Endothelial cell of umbilical vein (primary cell): ENCODE data around the gene ALB. TPM values are rescaled to one million over a fixed set of nuclear protein-coding genes. Genes with fewer than 3 reads are reported as not detected.

ENCODE experiments used
- BruUV-seq: library from RNA; stranded (reverse); fragments of 400-500 nt; replicated peaks from 2 replicates; lab custom pipeline; 2021; lab: Mats Ljungman, UMichigan
- CTCF ChIA-PET: fragments of 300-600, 350-600 bp; sonication (Branson Sonifier 250); formaldehyde crosslinking; loops from one replicate; lab custom pipeline; 2021; ENCODE audit warnings: antibody characterized with exemption, inconsistent platforms; lab: Charles Lee
- POLR2A ChIA-PET: fragments of 300-600, 350-600 bp; sonication (Branson Sonifier 250); formaldehyde crosslinking; loops from one replicate; lab custom pipeline; 2021; ENCODE audit warnings: antibody characterized with exemption, inconsistent platforms; lab: Charles Lee
- DNase-seq: peaks from one replicate; pipeline ENCODE4 v3.0.0-alpha.2; 2011; ENCODE audit warnings: low read depth, low spot score
- FAIRE-seq: peaks from 2 replicates; lab custom pipeline; 2011; peaks lifted over from hg19 to GRCh38; lab: Jason Lieb, UNC
- H2AFZ ChIP-seq: 2 replicates; pipeline ENCODE4 v1.6.0; 2012; ENCODE audit warnings: low read depth, low read length, control low read depth, inconsistent platforms
- H3K27ac ChIP-seq: 2 replicates; pipeline ENCODE4 v1.5.1; 2011; ENCODE audit warnings: low read depth, mild to moderate bottlenecking, control low read depth, low read length, moderate library complexity; ENCODE audit not compliant: insufficient read depth
- H3K27me3 ChIP-seq, 2 experiments: 2 replicates each; pipeline versions ENCODE4 v1.6.0 to v1.6.1; 2011; ENCODE audit warnings: low read length in 2 of 2, mixed read lengths in 1 of 2; ENCODE audit not compliant: control insufficient read depth in 2 of 2, insufficient read depth in 2 of 2
- H3K36me3 ChIP-seq, 2 experiments: 2 replicates in 1 of 2; 3 replicates in 1 of 2; pipeline ENCODE4 v1.5.1; 2011; ENCODE audit warnings: low read length in 2 of 2, mild to moderate bottlenecking in 1 of 2, moderate library complexity in 1 of 2; ENCODE audit not compliant: control insufficient read depth in 2 of 2, insufficient read depth in 2 of 2; ENCODE audit errors: extremely low read depth in 1 of 2
- H3K4me1 ChIP-seq: 3 replicates; pipeline ENCODE4 v1.5.1; 2011; ENCODE audit warnings: mild to moderate bottlenecking, low read length; ENCODE audit not compliant: control insufficient read depth, insufficient read depth; ENCODE audit errors: extremely low read depth
- H3K4me2 ChIP-seq: 2 replicates; pipeline ENCODE4 v1.6.1; 2011; ENCODE audit warnings: low read length, control low read depth, mixed read lengths; ENCODE audit not compliant: insufficient read depth
- H3K4me3 ChIP-seq, 3 experiments: fragments of 200-600 bp in 1 of 3; sonication (generic), shearing (Covaris generic) in 1 of 3; replicated peaks in 1 of 3; 2 replicates each; pipeline ENCODE4 v1.5.1; 2011 to 2016; ENCODE audit warnings: control low read depth in 3 of 3, low read length in 3 of 3, mild to moderate bottlenecking in 2 of 3, inconsistent platforms in 1 of 3, low read depth in 1 of 3, moderate library complexity in 1 of 3; ENCODE audit not compliant: insufficient read depth in 1 of 3
- H3K79me2 ChIP-seq: 2 replicates; pipeline ENCODE4 v1.6.0; 2012; ENCODE audit warnings: low read length, inconsistent platforms; ENCODE audit not compliant: control insufficient read depth, insufficient read depth
- H3K9ac ChIP-seq: replicated peaks from 2 replicates; pipeline ENCODE3; 2011; ENCODE audit warnings: low read length, control low read depth; ENCODE audit not compliant: insufficient read depth; ENCODE audit errors: extremely low read depth
- H3K9me1 ChIP-seq: replicated peaks from 3 replicates; pipeline ENCODE4 v1.6.0; 2011; ENCODE audit warnings: mild to moderate bottlenecking, low read length; ENCODE audit not compliant: control insufficient read depth, insufficient read depth; ENCODE audit errors: extremely low read depth
- H3K9me3 ChIP-seq: replicated peaks from 2 replicates; pipeline ENCODE4 v1.5.1; 2012; ENCODE audit warnings: low read length, inconsistent platforms; ENCODE audit not compliant: control insufficient read depth, insufficient read depth
- H4K20me1 ChIP-seq: replicated peaks from 2 replicates; pipeline ENCODE3; 2011; ENCODE audit warnings: mild to moderate bottlenecking, low read length; ENCODE audit not compliant: control insufficient read depth, insufficient read depth; ENCODE audit errors: extremely low read depth
- CTCF ChIP-seq, 2 donors: IDR thresholded peaks; 1 replicate in 1 of 2; 2 replicates in 1 of 2; pipeline ENCODE4 v1.5.1; 2011; ENCODE audit warnings: low read length in 2 of 2, mild to moderate bottlenecking in 2 of 2, moderate library complexity in 2 of 2, control low read depth in 1 of 2, inconsistent platforms in 1 of 2, low read depth in 1 of 2; ENCODE audit not compliant: insufficient read depth in 1 of 2; ENCODE audit errors: extremely low read depth in 1 of 2
- EZH2 ChIP-seq: IDR thresholded peaks from 2 replicates; pipeline ENCODE4 v1.6.1; 2012; ENCODE audit warnings: borderline replicate concordance, low read depth, mild to moderate bottlenecking, moderate library complexity, low read length, inconsistent platforms; ENCODE audit not compliant: severe bottlenecking
- FOS ChIP-seq: IDR thresholded peaks from 2 replicates; pipeline ENCODE4 v1.6.1; 2011; ENCODE audit warnings: mild to moderate bottlenecking, low read length, moderate library complexity, borderline replicate concordance; ENCODE audit not compliant: insufficient read depth
- GATA2 ChIP-seq: IDR thresholded peaks from 2 replicates; pipeline ENCODE4 v1.7.0; 2011; ENCODE audit warnings: low read depth, mild to moderate bottlenecking, moderate library complexity, mixed read lengths, low read length; ENCODE audit not compliant: insufficient read length, insufficient read depth
- JUN ChIP-seq: IDR thresholded peaks from 2 replicates; pipeline ENCODE4 v1.6.1; 2011; ENCODE audit warnings: borderline replicate concordance, low read depth; ENCODE audit not compliant: insufficient read length, insufficient read depth
- MAX ChIP-seq: IDR thresholded peaks from 2 replicates; pipeline ENCODE4 v1.6.1; 2011; ENCODE audit not compliant: insufficient read depth, insufficient read length
- MYC ChIP-seq: IDR thresholded peaks from one replicate; pipeline ENCODE4 v1.6.1; 2011; ENCODE audit warnings: mild to moderate bottlenecking, low read depth, low read length
- POLR2A ChIP-seq: IDR thresholded peaks from 2 replicates; pipeline ENCODE4 v1.6.1; 2012; ENCODE audit warnings: low read depth, mild to moderate bottlenecking, control low read depth, low read length
- POLR2AphosphoS5 ChIP-seq: IDR thresholded peaks from 2 replicates; pipeline ENCODE4 v1.6.1; 2012; ENCODE audit warnings: low read depth, mild to moderate bottlenecking, control low read depth, low read length, moderate library complexity; ENCODE audit not compliant: insufficient read depth
- dilution Hi-C: fragments of 300-500 bp; cut with MboI; formaldehyde crosslinking; loops from one replicate; pipeline ENCODE4 v1.15.0; 2019; ENCODE audit warnings: low sequenced_read_pairs; ENCODE audit not compliant: extremely low pct_ligation_motif_present
- intact Hi-C: fragments of 100-400 bp; cut with micrococcal nuclease; formaldehyde crosslinking; loops from one replicate; pipeline ENCODE4 v1.10.0; 2022
- polyA plus RNA-seq, 4 experiments: library from polyadenylated mRNA; depleted of rRNA in 3 of 4; stranded (reverse) in 3 of 4; unstranded in 1 of 4; fragments of >200 nt; gene quantifications; 2 replicates each; pipeline versions ENCODE4 v1.2.1 to v1.2.3, GENCODE V29; 2011 to 2012; ENCODE audit warnings: missing spikeins in 1 of 4
- total RNA-seq: library from RNA; stranded (reverse); gene quantifications from 2 replicates; pipeline ENCODE4 v1.2.3, GENCODE V29; 2021

Gene ALB
- total and polyA plus RNA-seq, 2 donors (not counting 3 experiments of a cell fraction or from before 2014, with no cell fraction given), result not detected

DNA sequence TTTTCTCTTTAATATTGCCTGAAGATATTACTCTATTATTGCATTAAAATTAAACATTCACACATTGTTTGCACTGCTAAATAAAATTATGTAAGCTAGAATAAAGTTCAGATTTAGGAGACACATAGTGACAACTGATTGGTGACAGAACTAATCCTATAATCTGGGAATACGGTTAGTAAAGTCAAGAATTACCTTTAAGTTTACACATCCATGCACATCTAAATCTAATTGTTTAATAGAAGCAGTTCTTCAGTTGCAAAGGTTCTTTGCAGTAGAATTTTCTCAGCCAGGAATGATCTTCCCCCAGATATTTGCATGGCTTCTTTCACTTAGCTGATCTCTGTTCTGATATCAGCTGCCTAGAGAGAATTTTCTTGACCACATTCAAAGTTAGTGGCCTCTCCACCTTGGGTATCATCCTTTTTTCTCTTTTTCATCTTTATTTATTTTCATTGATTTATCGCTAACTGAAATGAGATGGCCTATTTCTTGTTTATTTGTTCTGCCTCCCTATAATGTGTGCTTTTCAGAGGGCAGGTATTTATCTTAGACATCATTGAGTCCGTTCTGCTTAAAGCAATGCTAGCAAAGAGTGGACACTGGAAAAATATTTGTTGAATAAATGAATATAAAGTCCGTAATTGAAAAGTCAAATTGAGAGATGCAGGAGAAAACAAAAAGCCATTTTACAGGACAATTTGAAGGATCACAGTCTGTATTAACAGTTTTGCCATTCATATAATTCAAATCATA lies 44.5 kb downstream of the ALB start:
- intact Hi-C loops, result loop anchor here (5.0 kb wide), 1 partner anchor 106 kb away; no protein-coding TSS in a partner anchor
- H3K9me3 ChIP-seq, result no peaks in the 10 kb centered on the region
- H3K79me2 ChIP-seq, result no peaks in the 10 kb centered on the region
- FAIRE-seq (no peak), DNase-seq (no peak)
- peaks cover 9 to 37% of the 10 kb centered on the region in 2 experiments for H3K27me3 ChIP-seq
- no peak overlapping the region for H2AFZ ChIP-seq
- H3K4me1 ChIP-seq, result no peaks in the 10 kb centered on the region
- no peak overlapping the region for H3K4me3 ChIP-seq
- POLR2A ChIA-PET, result no interaction called here
- no peaks in the 10 kb centered on the region for H3K36me3 ChIP-seq
- no TSS peak for BruUV-seq
- H4K20me1 ChIP-seq, result no peaks in the 10 kb centered on the region
- no peak overlapping the region for H3K4me2 ChIP-seq
- no peak overlapping the region for H3K9ac ChIP-seq
- H3K27ac ChIP-seq, result no peak overlapping the region
- TF ChIP-seq POLR2A (no peak), POLR2AphosphoS5 (no peak), MAX (no peak), EZH2 (no peak), GATA2 (no peak), CTCF (IDR thresholded peaks at IDR 0.05; ENCODE audit: extremely low read depth in 1 of 2, insufficient read depth in 1 of 2, low read depth in 1 of 2, low read length in 2 of 2) (no peak), FOS (no peak), MYC (no peak), JUN (no peak)
- CTCF ChIA-PET, result interaction anchor here (3.4 kb wide), 1 partner anchor 108 kb away, joined by 18 read pairs; no protein-coding TSS in a partner anchor
- H3K9me1 ChIP-seq, result no peaks in the 10 kb centered on the region
- dilution Hi-C loops, result no loop called here
